Adipose tissue (tissue), 3 donors: ENCODE data around the gene GC. TPM values are rescaled to one million over a fixed set of nuclear protein-coding genes. Genes with fewer than 3 reads are reported as not detected.

Source experiments
- H3K27ac ChIP-seq: one replicate; pipeline ENCODE4 v1.5.1; 2013; ENCODE audit warnings: low read depth, low read length
- WGBS, 3 donors: extraction: QIAGEN DNeasy Blood & Tissue Kit; methylation state at CpG; one replicate each; pipeline ENCODE4 v1.1.7; 2013; 5-methylcytosine and 5-hydroxymethylcytosine counted together
- polyA plus RNA-seq, 3 donors: library from polyadenylated mRNA; stranded (reverse); fragments of 200-250 nt; gene quantifications; one replicate each; pipeline ENCODE4 v1.2.3, GENCODE V29; 2013
- donor health status: healthy with polysubstance abuse.
- donor health status: Bipolar disorder and iron deficiency.
- donor health status: healthy.

GC gene
- polyA plus RNA-seq, 3 donors: 0.49 to 14.9 TPM; not detected in 1

- H3K27ac ChIP-seq: no peak overlapping the region
- WGBS, 3 donors: 68 to 76% (median 71%) methylated on average over 1 of the region's 1 CpG
Observed at GRCh38 chr4:71692963-71693362, 90.9 kb downstream of the GC start.

GRCh38 chr4:71692198-71692597 is 91.7 kb downstream of the GC start:
- 48 to 60% (median 51%) methylated on average over 2 of the region's 2 CpGs for WGBS, 3 donors
- H3K27ac ChIP-seq: no peak overlapping the region

Other genes with a start within 250 kb of the GC start
- gene NPFFR2, start 247.9 kb upstream of the GC start, polyA plus RNA-seq: under 1 TPM in 1 of 3 donors, not detected in 2; 0.04 TPM